OCI-LY7 (cell line): Measurements from ENCODE around the gene ERLIN1.

Experiments used
- CTCF ChIP-seq: fragments of 200-600 bp; sonication (generic); conservative IDR thresholded peaks from 2 replicates; pipeline ENCODE4 v1.5.1; 2014; ENCODE audit warnings: mild to moderate bottlenecking, antibody characterized with exemption, low read length, moderate library complexity, mixed read lengths
- EZH2phosphoT487 ChIP-seq: fragments of 200-600 bp; sonication (generic); IDR thresholded peaks from 2 replicates; pipeline ENCODE4 v1.6.1; 2018; ENCODE audit warnings: low read depth, borderline replicate concordance, mild to moderate bottlenecking, mixed run types, antibody characterized with exemption, low read length, moderate library complexity, mixed read lengths

GRCh38 chr10:100114460-100114859 lies 71.4 kb downstream of the ERLIN1 start:
- TF ChIP-seq CTCF (no peak), EZH2phosphoT487 (no peak)
